Ishikawa (cell line): ENCODE data around the gene VNN1.

Source experiments
- EGR1 ChIP-seq: IDR thresholded peaks from 2 replicates; pipeline ENCODE4 v1.6.1; 2012
- EP300 ChIP-seq: IDR thresholded peaks from 2 replicates; pipeline ENCODE4 v1.6.1; 2012; ENCODE audit warnings: borderline replicate concordance
- TAF1 ChIP-seq: IDR thresholded peaks from 2 replicates; pipeline ENCODE4 v1.6.1; 2012; ENCODE audit warnings: low read depth, mild to moderate bottlenecking
- YY1 ChIP-seq: IDR thresholded peaks from 2 replicates; pipeline ENCODE4 v1.6.1; 2012; ENCODE audit warnings: low read depth

DNA sequence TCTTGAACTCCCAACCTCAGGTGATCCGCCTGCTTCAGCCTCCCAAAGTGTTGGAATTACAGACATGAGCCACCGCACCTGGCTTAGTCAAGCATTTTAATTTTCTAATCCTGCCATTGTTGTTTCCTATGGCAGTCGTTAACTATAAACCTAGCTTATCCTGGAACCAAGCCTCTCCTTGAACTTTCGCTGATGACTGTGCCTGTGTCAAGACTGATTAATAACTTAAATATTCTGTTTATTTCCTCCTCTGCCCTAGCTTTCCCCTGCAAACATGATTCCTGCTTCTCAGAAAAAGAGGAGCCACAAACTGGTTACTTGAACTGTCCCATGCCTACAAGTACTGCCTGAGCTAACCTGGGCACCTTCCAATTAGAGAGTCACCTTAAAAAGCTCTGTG is 1.5 kb downstream of the VNN1 start:
- no peak for TF ChIP-seq EGR1
- no peak for TF ChIP-seq YY1
- TF ChIP-seq EP300 = no peak
- no peak for TF ChIP-seq TAF1
